ENCODE data around the gene AP5S1. TPM values are rescaled to one million over a fixed set of nuclear protein-coding genes. Genes with fewer than 3 reads are reported as not detected.

AP5S1 gene
- total RNA-seq (2022; extraction: Qiagen RNA extraction): 12.9 to 19.8 TPM (median 17.4 TPM) in 5 replicates

GRCh38 chr20:3820048-3820900, at the start of gene AP5S1:
Gene AP5S1, plus strand, starts transcription at chr20:3820547. Its CDS starts 1,571 bp downstream, at chr20:3822118.

DNA sequence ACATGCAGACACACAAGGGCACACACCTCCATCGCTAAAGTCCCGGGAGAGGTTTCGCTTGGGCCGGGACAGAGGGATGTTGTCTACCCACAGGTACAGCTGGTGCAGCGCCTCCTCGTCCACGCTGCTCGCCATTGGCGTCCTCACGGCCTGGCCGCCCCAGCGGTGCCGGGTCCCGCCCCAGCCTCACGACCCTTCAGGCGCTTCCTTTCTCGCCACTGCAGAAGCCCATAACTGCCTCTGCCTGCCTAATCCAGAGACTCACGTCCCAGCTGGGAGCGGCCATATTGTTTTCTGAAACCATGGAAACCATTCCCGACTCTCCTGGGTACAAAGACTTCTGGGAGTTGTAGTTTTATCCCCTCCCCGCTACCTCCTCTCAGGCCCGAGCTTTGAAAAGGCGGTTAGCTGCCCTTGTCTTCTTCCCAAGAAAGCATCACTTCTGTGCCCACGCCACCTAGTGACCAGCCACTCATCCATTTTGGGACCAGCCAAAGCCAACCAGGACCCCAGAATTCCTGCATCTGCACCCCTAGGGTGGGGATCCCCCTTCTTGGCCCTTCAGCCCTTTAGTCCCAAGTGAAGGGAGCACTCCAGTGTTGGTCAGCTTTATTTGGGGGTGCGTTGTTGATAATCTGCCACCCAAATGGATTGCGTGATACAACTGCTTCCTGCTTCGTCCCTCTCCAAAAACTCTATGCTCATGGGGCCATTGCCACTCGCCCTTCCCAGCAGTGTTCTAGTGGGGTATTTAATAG, 39.0 kb upstream of the AP5S1 start, which contains the start of gene SPEF1:
TSS of gene SPEF1 (minus strand) at position 296 of the 758 bp plus-strand sequence. CDS start at position 135, 161 bp downstream.

DNA sequence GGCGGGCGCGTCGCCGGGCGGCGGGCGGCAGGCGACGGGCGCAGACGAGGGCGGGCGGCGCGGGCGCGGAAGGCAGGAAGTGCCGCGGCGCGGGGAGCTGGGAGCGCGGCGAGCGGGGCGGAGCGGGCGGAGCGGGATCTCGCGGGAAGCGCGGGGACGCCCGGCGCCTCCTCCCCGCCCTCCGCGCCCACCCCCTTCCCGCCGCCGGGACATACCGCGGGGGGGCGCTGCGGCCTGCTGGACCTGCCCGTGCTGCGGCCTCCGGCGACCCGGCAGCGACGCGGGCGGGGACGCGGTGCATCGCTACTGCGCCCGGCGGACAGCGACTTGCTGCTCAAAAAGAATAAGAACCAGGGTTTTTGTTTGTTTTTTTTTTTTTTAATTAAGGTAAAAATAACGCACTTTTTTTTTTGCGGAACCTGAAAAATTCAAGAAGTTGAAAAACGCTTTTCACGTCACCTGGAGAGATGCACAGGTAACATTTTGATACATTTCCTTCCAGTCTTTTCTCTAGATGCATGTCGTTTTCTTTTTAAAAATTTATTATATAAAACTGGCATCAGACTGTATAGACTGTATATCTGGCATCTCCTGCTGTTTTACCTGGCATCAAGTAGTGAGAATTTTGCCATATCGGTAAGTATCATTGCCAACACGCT, 33.6 kb upstream of the AP5S1 start, which contains the start of gene CENPB:
TSS of gene CENPB (minus strand) at position 76 of the 659 bp plus-strand sequence. CDS start 257 bp downstream, outside the sequence.

GRCh38 chr20:3795511-3796468, 24.6 kb upstream of the AP5S1 start, which contains the start of gene CDC25B:
Gene CDC25B, plus strand, starts transcription at chr20:3796310. Its CDS starts 222 bp downstream, at chr20:3796532.

DNA sequence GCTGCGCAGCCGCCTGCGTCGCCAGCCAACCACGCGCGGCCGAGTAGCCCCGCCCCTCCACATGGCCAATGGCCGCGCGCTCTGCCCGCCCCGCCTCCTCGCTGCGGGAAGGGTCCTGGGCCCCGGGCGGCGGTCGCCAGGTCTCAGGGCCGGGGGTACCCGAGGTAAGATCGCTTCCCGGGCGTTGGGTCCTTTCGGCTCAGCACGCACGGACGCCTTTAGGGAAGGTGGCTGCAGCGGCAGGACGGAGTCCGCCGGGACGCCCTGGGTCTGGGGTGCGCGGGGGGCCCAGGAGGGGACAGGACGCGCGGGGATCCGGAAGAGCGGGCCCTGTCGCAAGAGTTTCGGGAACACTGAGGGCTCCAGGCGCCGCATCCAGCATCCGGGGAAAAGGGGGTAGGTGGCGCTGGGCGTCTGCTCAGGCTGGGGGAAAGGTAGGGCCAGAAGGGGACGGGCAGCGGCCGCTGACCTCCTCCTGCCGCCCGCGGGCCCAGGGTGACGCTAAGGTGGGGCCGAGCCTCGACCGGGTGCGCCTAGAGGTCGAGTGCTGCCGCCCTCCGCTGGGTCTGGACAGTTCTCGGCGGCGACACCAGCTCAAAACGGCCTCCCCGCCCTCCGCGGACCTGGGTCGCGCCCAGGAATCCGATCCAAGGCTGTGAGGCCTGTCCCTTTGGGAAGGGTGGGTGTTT, 26.5 kb downstream of the AP5S1 start, which contains the start of gene MAVS:
TSS of gene MAVS (plus strand) at position 95 of the 689 bp plus-strand sequence. CDS start 7,791 bp downstream, outside the sequence.

Other genes starting within 250 kb of the AP5S1 start
- gene GFRA4, start 157.1 kb upstream of the AP5S1 start, total RNA-seq (2022; extraction: Qiagen RNA extraction): not detected in 5 replicates
- 0.03 to 0.07 TPM (median 0.05 TPM) in 4 of 5 replicates, not detected in the other for gene ADAM33, start 138.5 kb upstream of the AP5S1 start, total RNA-seq (2022; extraction: Qiagen RNA extraction)
- 0.01 to 0.03 TPM (median 0.02 TPM) in 4 of 5 replicates, not detected in the other for gene SIGLEC1, start 107.9 kb upstream of the AP5S1 start, total RNA-seq (2022; extraction: Qiagen RNA extraction)
- 0.35 to 0.62 TPM (median 0.50 TPM) in 5 replicates for gene HSPA12B, start 87.9 kb upstream of the AP5S1 start, total RNA-seq (2022; extraction: Qiagen RNA extraction)
- 100 to 176 TPM (median 166 TPM) in 5 replicates for gene ADISSP, start 52.8 kb upstream of the AP5S1 start, total RNA-seq (2022; extraction: Qiagen RNA extraction)
- gene SPEF1, start 39.1 kb upstream of the AP5S1 start, total RNA-seq (2022; extraction: Qiagen RNA extraction): 1.7 to 2.5 TPM (median 2.0 TPM) in 5 replicates
- gene CENPB, start 33.8 kb upstream of the AP5S1 start, total RNA-seq (2022; extraction: Qiagen RNA extraction): 88.9 to 130 TPM (median 123 TPM) in 5 replicates
- gene CDC25B, start 24.2 kb upstream of the AP5S1 start, total RNA-seq (2022; extraction: Qiagen RNA extraction): 188 to 231 TPM (median 225 TPM) in 5 replicates
- 17.9 to 25.4 TPM (median 21.1 TPM) in 5 replicates for gene MAVS, start 26.3 kb downstream of the AP5S1 start, total RNA-seq (2022; extraction: Qiagen RNA extraction)
- gene PANK2, start 68.8 kb downstream of the AP5S1 start, total RNA-seq (2022; extraction: Qiagen RNA extraction): 51.5 to 61.3 TPM (median 53.6 TPM) in 5 replicates
- 12.0 to 15.1 TPM (median 12.7 TPM) in 5 replicates for gene RNF24, start 195.0 kb downstream of the AP5S1 start, total RNA-seq (2022; extraction: Qiagen RNA extraction)